GM19468 (cell line): ENCODE measurements around the gene PDE4B.
A peak's percentile ranks its signal among the peaks of the same experiment; 100 is the strongest.
"Not testable (repeated sequence)": the region's sequence is repeated elsewhere in the genome, so short reads cannot be mapped to it uniquely, and the experiment has no call there.

Experiments used
- ATAC-seq: cut with Tn5 transposase; IDR thresholded peaks from one replicate; pipeline ENCODE4 v1.9.1; 2021; ENCODE audit warnings: mild to moderate bottlenecking, moderate library complexity, moderate number of reproducible peaks; ENCODE audit not compliant: unreplicated experiment; ENCODE audit errors: extremely low read depth

Gene PDE4B

DNA sequence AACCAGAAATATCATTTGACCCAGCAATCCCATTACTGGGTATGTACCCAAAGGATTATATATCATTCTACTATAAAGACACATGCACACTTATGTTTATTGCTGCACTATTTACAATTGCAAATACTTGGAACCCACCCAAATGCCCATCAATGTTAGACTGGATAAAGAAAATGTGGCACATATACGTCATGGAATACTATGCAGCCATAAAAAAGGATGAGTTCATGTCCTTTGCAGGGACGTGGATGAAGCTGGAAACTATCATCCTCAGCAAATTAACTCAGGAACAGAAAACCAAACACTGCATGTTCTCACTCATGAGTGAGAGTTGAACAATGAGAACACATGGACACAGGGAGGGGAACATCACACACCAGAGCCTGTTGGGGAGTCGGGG, 85.6 kb downstream of the PDE4B start:
- not testable (repeated sequence) for ATAC-seq

DNA sequence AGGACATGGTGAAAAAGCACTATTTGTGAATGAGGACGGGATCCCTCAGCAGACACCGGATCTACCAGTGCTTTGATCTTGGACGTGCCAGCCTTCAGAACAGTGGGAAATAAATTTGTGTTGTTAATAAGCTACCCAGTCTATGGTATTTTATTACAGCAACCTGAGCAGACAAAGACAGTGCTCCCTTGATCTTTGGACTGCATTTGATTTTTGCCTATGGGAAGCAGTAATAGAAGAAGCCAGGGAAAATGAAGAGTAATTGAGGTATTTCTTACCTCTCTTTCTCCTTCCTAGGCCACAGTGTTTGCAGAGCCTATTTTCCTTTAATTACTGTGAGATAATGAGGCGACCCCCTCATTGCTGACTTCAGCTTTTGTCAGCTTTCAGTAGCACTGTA, 87.9 kb downstream of the PDE4B start:
- no peak for ATAC-seq

DNA sequence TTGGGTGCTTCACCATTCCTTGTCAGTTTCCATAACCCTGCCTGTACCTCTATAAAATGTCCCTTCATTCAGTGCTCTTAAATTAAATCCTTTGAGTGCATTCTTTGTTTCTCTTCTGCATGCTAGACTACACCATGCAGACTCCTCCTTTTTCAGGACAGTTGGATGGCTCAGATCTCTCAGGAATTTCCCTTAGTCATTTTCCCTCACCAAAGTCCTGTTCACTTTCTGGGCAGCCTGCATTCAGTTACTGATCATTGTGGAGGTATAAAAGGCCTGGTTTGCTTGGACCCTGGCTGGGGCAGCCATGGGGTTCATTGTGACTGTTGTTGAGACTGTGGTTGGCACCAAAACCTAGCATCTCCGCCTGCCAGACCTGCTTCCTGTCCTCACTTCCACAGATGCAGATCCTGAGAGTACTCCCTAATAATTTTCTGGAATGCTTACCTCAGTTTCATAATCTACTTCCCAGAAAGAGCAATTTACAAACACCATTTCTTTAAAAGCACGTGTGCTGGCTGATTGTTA, 88.4 kb downstream of the PDE4B start:
- ATAC-seq = no peak

DNA sequence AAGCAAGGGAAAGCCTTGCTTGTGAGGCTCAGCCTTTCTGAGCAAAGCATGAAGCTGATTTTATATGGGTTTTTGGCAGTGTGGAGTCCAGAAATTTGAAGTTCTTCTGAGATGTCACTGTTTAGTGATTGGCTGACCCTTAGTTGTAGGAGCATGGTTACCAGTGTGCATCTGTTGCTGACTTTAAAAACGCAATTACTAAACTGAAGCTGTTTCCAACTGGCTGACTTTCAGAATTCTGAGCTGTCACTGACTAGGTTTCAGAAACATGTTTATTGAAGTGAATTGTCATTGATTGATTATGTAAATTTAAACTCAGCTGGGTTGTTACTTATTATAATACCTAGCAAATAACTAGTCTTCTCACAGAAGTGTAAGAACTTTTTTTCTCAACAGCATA, 89.4 kb downstream of the PDE4B start:
- no peak for ATAC-seq

DNA sequence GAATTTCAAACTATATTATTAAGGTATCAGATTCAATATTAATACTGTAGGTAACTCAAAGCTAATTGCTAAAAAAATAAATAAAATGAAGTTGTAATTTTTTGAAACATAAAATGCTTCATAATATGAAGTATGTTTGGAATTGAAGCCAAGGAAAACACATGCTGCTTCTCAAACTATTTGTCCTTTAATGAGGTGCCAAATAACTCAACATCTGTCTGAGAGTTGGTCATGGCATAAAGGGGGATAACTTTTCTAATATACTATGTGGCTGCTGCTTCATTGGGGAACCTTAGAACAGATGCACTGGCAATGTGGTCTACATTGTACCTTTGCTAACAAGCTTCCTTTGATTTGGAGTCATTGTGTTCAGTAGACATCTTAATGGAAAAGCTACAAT, 96.7 kb downstream of the PDE4B start:
- no peak for ATAC-seq

DNA sequence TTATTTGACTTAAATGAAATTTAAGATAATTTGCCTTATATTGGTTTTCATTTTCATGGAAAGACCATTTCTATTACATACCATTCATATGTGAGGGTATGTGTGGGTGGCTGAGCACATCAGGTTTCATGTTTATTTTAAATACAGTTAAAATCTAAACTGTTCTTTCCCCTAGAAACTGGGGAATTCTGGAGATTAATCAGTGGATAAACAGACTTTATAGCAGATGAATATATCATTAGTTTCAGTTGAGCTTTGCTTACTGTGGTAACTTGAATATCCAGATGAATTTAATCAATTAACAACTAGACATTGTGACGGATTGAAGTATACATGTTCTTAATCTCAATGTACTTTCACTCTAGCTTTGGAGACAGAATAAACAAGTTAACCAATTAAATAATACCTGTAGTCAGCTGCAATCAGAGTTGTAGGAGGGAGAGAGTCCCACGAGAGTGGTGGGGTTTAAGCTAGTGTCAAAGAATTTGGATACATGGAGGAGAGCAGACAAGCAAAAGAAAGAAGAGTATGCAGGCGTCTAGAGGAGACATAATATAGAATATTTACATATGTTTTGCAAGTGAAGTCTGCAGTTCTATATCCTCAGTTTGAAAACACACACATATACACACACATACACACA, 97.6 kb downstream of the PDE4B start:
- ATAC-seq = no peak

DNA sequence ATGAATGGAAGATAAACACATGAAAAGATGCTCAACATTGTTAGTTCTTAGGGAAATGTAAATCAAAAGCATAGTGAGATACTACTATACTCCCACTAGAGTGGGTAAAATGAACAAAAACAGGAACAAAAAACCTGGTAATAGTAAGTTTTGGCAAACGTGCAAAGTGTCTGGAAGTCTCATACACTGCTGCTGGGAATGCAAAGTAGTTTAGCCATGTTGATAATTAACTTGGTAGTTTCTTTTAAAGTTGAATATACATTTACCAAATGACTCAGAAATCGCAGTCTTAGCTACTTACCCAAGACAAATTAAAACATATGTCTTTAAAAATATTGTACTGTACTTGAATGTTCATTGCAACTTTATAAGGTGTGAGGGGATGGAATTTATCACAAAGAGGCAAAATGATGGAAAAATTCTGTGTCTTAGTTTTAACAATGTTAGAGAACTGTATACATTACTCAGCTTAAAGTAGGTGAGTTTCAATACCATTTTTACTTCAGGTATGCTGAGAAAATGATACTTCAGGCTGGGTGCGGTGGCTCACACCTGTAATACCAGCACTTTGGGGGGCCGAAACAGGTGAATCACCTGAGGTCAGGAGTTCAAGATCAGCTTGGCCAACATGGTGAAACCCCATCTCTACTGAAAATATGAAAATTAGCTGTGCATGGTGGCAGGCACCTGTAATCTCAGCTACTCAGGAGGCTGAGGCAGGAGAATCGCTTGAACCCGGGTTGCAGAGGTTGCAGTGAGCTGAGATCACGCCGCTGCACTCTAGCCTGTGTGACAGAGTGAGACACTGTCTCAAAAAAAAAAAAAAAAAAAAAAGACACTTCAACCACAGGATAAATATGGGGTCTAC, 102.3 kb downstream of the PDE4B start:
- peak; percentile 97 for ATAC-seq

DNA sequence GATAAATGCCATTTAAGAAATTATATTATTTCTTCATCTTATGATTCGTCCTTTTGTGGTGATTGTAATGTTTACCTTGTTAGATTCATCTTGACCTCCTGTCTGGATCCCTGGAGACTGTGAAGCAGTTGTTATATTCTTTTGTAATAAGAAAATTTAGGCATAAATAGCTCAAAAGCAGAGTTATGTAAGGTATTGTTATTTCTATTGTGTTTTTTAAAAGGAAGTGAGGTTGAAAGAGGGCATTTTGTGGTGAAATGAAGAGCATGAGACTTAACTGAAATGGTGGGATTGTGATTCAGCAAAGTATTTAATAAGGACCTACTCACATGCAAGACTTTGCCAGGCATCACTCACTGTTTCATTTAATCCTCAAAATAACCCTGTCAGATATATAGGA, 104.0 kb downstream of the PDE4B start:
- ATAC-seq = no peak

DNA sequence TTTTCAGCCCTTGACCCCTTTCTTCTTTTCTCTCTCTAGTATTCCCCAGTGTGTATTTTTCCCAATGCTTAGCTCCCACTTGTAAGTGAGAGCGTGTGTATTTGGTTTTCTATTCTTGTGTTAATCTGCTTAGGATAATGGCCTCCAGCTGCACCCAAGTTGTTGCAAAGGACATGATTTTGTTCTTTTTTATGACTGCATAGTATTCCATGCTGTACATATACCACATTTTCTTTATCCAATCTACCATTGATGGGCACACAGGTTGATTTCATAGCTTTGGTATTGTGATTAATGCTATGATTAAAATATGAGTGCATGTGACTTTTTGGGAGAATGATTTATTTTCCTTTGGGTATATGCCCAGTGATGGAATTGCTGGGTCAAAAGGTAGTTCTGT, 104.8 kb downstream of the PDE4B start:
- no peak for ATAC-seq

DNA sequence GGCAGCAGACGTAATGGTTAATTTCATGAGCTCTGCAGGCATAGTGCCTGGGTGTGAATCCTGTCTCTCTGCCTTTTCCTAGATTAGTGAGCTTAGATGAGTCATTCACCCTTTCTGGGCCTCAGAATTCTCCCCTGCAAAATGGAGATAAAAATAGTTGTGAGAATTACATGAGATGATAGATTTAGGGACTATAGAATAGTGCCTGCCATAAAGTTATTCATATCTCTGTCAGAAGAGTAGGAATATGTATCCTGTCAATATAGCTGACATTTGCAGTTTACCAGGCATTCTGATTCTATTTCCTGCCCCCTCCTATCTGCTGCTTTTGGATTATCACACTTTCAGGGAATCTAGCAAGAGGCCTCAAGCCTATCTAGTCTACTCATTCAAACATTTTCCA, 112.0 kb downstream of the PDE4B start:
- ATAC-seq = no peak

DNA sequence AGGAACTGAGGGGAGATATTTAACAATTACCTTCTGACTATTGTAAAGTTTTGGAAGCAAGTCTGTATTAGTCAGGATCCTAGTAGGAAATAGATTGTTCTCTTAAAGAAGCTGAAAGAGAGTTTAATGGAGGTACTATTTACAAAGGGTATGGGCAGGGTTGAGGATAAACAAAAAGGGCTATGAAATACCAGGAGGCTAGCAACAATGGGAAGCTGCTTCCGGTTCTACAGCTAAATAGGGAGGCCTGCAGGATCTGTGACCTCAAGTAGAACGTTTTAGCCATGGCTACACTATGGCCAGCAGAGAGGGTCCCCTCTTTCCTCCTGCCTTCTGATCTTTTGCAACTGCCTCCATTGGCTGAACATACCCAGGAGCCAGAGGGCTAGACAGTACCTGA, 117.7 kb downstream of the PDE4B start:
- ATAC-seq = no peak

DNA sequence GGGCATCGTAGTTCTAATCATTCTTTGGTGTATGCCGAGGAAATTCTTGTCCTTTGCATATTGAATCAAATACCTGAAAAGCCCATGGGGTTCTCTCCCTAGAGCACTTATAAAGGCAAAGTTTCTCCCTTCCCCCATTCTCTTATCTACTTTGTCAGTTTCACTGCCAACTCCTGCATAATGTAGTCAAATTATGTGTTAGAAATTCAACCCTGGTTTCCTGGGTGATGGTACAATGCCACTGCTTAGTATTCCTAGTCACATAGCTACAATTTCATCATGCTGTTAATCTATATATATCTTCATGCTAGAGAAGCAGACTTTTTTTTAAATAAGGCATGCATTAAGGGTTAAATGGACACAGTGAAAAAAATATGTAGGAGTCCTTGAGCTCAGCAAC, 119.0 kb downstream of the PDE4B start:
- no peak for ATAC-seq

DNA sequence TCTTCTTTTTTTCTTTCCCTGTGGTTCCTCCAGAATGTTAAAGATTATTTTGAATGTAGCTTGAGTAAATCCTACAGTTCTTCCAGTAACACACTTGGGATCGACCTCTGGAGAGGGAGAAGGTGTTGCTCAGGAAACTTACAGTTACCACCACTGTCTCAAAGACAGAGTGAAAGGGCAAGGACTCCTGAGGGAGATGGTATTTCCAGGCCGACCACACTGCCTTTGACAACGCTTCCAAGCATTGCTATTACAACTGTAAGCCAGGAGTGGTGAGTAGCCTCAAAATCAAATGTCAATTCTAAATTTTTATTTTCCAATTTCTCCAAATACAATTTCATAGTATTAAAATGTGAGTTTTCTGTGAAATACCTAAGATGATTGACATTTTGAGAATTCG, 125.9 kb downstream of the PDE4B start:
- ATAC-seq = no peak

DNA sequence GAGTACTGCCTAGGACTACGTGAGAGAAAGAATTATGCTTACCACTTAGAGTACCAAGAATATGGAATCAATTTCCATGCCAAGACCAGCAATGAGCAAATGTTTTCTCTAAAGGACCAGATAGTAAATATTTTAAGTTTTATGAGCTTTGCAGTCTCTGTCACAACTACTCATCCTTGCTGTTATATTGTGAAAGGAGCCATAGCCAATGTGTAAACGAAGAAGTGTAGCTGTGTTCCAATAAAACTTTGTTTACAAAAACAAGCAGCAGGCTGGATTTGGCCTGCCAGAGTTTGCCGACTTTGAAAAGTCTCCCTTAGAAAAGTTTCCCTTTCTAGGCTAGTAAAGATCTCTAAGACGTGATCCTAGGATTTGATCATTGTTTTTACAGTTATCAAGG, 128.8 kb downstream of the PDE4B start:
- ATAC-seq = no peak

DNA sequence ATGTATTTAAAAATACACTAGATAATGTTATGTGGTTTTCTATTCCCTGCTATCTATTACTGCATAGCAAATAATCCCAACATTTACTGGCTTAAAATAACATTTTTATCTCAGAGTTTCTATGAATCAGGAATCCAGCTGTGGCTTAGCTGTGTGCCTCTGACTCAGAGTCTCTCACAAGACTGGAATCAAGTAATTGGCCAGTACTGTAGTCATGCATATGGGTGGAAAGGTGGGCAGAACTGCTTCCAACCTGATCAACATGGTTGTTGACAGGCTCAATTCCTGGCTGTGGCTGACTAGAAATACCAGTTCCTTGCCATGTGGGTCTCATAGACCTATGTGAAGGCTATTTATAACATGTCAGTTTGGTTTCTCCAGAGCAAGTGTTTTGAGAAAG, 131.8 kb downstream of the PDE4B start:
- no peak for ATAC-seq

DNA sequence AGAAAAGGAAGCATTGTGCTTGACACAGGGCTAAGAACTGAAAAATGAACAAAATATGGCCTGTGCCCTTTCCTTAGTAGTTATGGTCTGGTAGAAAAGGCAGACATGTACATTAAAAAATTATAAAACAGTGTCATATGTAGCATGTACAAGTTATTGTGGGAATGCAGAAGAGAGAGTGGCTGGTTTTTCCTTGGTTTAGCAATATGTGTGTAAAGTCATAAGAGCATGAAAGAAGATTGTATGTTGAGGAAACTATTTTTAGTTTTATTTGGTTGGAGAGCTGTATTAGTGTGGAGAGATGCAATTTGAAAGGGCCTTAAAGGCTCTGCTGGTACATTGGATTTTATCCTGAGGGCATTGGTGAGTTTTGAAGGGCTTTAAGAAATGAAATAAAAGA, 145.8 kb downstream of the PDE4B start:
- no peak for ATAC-seq

DNA sequence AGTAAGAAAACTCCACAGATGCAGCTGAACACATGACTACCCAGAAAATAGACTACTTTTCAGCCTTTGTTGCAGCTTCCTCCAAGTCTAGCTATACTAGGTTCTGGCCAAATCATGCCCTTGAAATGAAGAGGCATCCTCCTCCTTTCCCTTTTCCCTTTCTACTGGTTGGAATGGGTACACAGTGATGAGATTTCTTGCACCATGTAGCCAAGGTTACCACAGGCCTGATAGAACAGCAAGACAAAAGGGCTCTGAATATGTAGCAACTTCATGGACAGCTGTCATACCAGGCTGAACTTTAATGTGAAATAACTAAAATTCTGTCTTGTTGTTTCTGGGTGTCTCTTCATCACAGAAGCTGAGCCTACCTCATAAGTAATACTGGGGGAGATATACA, 146.5 kb downstream of the PDE4B start:
- ATAC-seq = no peak

DNA sequence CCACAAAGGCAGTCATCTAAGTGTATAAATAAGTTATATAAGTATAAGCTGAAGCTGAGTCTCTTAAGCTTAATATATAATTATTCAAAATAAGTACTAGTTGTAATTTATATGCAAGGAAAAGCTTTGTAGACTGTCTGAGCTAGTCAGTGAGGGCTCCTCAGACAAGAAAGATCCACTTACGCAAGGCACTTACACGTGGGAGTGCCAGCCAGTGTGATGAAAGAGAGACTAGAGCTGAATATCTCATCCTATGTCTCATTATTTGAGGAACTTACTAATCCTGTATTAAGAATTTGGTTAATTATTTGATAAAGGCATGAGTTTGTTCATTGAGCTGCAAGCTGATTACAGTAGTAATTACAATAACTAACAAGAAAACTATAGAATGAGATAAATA, 146.9 kb downstream of the PDE4B start:
- no peak for ATAC-seq

DNA sequence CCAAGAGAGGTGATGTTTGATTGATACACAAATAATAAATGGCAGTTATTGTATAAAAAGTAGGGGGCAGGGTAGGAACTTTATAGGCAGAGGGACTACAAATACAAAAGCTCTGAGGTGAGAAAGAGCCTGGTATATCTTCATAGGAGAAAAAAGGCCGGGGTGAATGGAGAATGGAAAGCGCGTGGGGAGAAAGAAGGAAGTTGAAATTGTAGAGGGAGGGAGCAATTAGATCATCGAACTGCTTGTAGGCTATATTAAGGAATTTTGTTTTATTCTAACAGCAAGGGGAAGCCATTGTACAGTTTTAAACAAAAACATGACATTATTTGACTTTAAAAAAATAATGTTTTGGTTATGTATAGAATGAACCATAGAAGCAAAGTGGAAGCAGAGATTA, 147.4 kb downstream of the PDE4B start:
- ATAC-seq = no peak

DNA sequence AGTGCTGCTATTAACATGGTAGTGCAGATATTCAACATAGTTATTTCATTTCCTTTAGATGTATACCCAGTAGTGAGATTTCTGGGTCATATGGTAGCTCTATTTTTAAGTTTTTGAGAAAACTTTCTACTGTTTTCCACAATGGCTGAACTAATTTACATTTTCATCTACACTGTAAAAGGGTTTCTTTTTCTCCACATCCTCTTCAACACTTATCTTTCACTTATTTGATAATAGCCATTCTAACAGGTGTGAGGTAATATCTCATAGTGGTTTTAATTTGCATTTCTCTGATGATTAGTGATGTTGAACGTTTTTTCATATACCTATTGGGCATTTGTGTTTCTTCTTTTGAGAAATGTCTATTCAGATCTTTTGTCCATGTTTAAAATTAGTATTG, 149.8 kb downstream of the PDE4B start:
- no peak for ATAC-seq

DNA sequence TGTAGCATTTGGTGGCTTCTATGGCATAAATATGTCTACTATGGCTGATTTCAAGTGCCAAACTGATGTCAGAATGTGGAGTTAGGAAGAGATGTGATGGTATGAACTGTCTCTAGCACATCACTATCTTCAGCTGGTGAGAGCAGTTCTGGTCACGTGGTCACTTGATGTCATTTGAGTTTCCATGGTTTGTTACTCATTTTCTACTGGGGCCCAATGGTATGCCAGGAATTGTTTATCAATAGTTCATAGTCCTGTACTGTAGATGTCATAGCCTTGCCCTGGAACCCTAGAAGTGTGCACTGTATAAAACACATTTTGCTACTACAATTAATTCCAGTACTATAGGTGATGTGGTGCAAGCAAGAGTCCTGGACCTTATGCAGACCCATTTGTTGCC, 153.7 kb downstream of the PDE4B start:
- no peak for ATAC-seq

DNA sequence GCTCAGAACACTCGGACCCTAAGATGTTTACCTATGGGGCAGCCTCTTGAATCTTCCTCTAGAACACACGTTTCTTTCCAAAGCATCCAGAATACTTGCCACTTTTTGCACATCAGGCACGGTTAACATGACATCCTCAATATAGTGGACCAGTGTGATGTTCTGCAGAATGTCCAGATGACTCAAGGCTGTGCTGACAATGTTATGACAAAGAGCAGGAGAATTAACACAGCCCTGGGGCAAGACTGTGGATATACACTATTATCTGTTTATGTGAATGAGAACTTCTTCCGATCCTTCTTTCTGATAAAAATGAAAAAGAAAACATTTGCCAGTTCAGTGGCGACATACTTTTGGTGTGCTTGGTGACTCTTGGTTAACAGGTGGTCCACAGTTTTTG, 154.3 kb downstream of the PDE4B start:
- ATAC-seq = no peak
